T47D (cell line): ENCODE data around the gene NFKB2.

Experiments
- DNase-seq, 2 experiments: peaks; one replicate each; pipeline versions ENCODE4 v3.0.0 to v3.0.0-alpha.2; 2011 to 2012; ENCODE audit warnings: low read depth in 1 of 2, low spot score in 1 of 2
- JUND ChIP-seq: IDR thresholded peaks from 2 replicates; pipeline ENCODE4 v1.6.1; 2012; ENCODE audit warnings: low read depth
- in situ Hi-C: cut with HindIII; loops from 2 replicates; pipeline ENCODE4 v1.10.0; 2016; ENCODE audit warnings: low sequenced_read_pairs, low pct_unique_long_range_greater_than_20kb

The NFKB2 gene

GRCh38 chr10:102438374-102438773, 42.9 kb downstream of the NFKB2 start:
- in situ Hi-C loops, result no loop called here
- DNase-seq, result no peak
- TF ChIP-seq JUND, result no peak

GRCh38 chr10:102444851-102445250, 49.3 kb downstream of the NFKB2 start:
- in situ Hi-C loops, result no loop called here
- no peak for TF ChIP-seq JUND
- no peak for DNase-seq

GRCh38 chr10:102449321-102450123, 54.0 kb downstream of the NFKB2 start:
- peak in 1 of 2 experiments; percentile 89 for DNase-seq
- in situ Hi-C loops, result no loop called here
- TF ChIP-seq JUND, result no peak

- in situ Hi-C loops, result no loop called here
- no peak for TF ChIP-seq JUND
- DNase-seq, result no peak
These were observed 54.5 kb downstream of the NFKB2 start for GRCh38 chr10:102450124-102450373.

- peak; percentile 87 to 95 for DNase-seq
- in situ Hi-C loops, result no loop called here
- TF ChIP-seq JUND, result no peak
These were observed 55.0 kb downstream of the NFKB2 start for GRCh38 chr10:102450374-102451104.

- no peak for TF ChIP-seq JUND
- in situ Hi-C loops, result no loop called here
- DNase-seq, result peak in 1 of 2 experiments; percentile 52
These were observed 55.8 kb downstream of the NFKB2 start, which contains the start of gene C10orf95 for GRCh38 chr10:102451105-102451969. C10orf95 (minus strand) TSS chr10:102451543; CDS start chr10:102451093, 450 bp downstream.
